SH-SY5Y (cell line): ENCODE data around the gene DHX32.

Source experiments
- GATA2 ChIP-seq: IDR thresholded peaks from 2 replicates; pipeline ENCODE4 v1.6.1; 2011; ENCODE audit warnings: mild to moderate bottlenecking, low read depth, low read length
- GATA3 ChIP-seq: IDR thresholded peaks from 2 replicates; pipeline ENCODE4 v1.6.1; 2011; ENCODE audit warnings: low read depth, mild to moderate bottlenecking, low read length, moderate library complexity

GRCh38 chr10:125828311-125828710 is 52.8 kb downstream of the DHX32 start:
- TF ChIP-seq GATA2 = no peak
- TF ChIP-seq GATA3 = no peak
